Kidney (tissue), 14 donors: ENCODE results near the gene CCDC102A. TPM values are rescaled to one million over a fixed set of nuclear protein-coding genes. Genes with fewer than 3 reads are reported as not detected.

Source experiments
- DNase-seq, 5 donors: peaks; one replicate each; pipeline ENCODE4 v3.0.0-alpha.2; 2013 to 2020
- FAIRE-seq: peaks from 2 replicates; lab custom pipeline; 2012; peaks lifted over from hg19 to GRCh38; lab: Jason Lieb, UNC
- H3K27ac ChIP-seq, 2 donors: one replicate each; pipeline ENCODE4 v1.7.0; 2013; ENCODE audit warnings: low read depth in 2 of 2, low read length in 2 of 2, inconsistent platforms in 1 of 2
- H3K27me3 ChIP-seq: one replicate; pipeline ENCODE4 v1.7.1; 2013; ENCODE audit warnings: low read length, inconsistent platforms; ENCODE audit not compliant: control insufficient read depth, insufficient read depth
- H3K36me3 ChIP-seq, 3 donors: one replicate each; pipeline versions ENCODE4 v1.7.0 to v1.7.1; 2013; ENCODE audit warnings: low read length in 3 of 3, control low read depth in 1 of 3, inconsistent platforms in 1 of 3; ENCODE audit not compliant: insufficient read depth in 3 of 3, control insufficient read depth in 2 of 3
- H3K4me1 ChIP-seq, 3 donors: one replicate each; pipeline versions ENCODE4 v1.7.0 to v1.7.1; 2013; ENCODE audit warnings: low read length in 3 of 3, inconsistent platforms in 1 of 3, low read depth in 1 of 3; ENCODE audit not compliant: control insufficient read depth in 2 of 3, insufficient read depth in 2 of 3
- H3K4me3 ChIP-seq, 3 donors: one replicate each; pipeline versions ENCODE4 v1.7.0 to v1.8.1; 2013; ENCODE audit warnings: low read length in 3 of 3, control low read depth in 1 of 3, inconsistent platforms in 1 of 3
- H3K9ac ChIP-seq, 3 donors: one replicate each; pipeline versions ENCODE4 v1.7.0 to v1.7.1; 2013; ENCODE audit warnings: low read length in 3 of 3, control low read depth in 1 of 3, inconsistent platforms in 1 of 3
- H3K9me3 ChIP-seq, 3 donors: one replicate each; pipeline versions ENCODE4 v1.7.0 to v1.7.1; 2013; ENCODE audit warnings: low read length in 3 of 3, control low read depth in 1 of 3, inconsistent platforms in 1 of 3; ENCODE audit not compliant: control insufficient read depth in 2 of 3, insufficient read depth in 1 of 3
- CTCF ChIP-seq: IDR thresholded peaks from 3 replicates; pipeline ENCODE4 v1.5.1; 2012; ENCODE audit warnings: mild to moderate bottlenecking, moderate library complexity, borderline replicate concordance; ENCODE audit not compliant: insufficient read depth; ENCODE audit errors: extremely low read depth
- intact Hi-C: fragments of 100-400 bp; cut with DNase I; formaldehyde crosslinking; loops from one replicate; pipeline ENCODE4 v1.11.1; 2022
- polyA plus RNA-seq: library from polyadenylated mRNA; stranded (reverse); fragments of 350-450 nt; fragmentation: Illumina TruSeq; extraction: RNeasy Lipid Tissue Mini Kit (QIAGEN cat#74804); gene quantifications from one replicate; pipeline ENCODE4 v1.2.3, GENCODE V29; 2014; ENCODE audit warnings: low read depth, low replicate concordance; ENCODE audit not compliant: insufficient read depth
- total RNA-seq: library from RNA; stranded (reverse); fragmentation: NEBNext Ultra II Directional; extraction: Animal tissue kit (Norgen Biotek cat#: 25700); gene quantifications from one replicate; pipeline ENCODE4 v1.2.1, GENCODE V29; 2021
- donor health status: control.
- donor health status: control.
- donor health status: control.
- donor health status: control.
- donor health status: control.
- donor health status: DM: yes; HTN: yes; CAD: no.
- donor health status: Normal renal cell carcinoma (clear cell type).

CCDC102A gene
- total and polyA plus RNA-seq, 2 donors from 2014 or later: 5.7 to 11.9 TPM

- peak overlapping the region; percentile 38 to 61 for H3K27ac ChIP-seq
- no peak overlapping the region for H3K9ac ChIP-seq
- no peak for FAIRE-seq
- DNase-seq: peak in 3 of 5 donors; percentile 27 to 68 (median 57)
- no peaks in the 10 kb centered on the region for H3K9me3 ChIP-seq
- intact Hi-C loops: no loop called here
- peaks cover 2 to 63% (median 49%) of the 10 kb centered on the region in 3 donors for H3K36me3 ChIP-seq
- no peak overlapping the region for H3K4me3 ChIP-seq
- TF ChIP-seq CTCF: no peak
- H3K4me1 ChIP-seq: peaks cover 0 to 41% (median 29%) of the 10 kb centered on the region in 3 donors
- H3K27me3 ChIP-seq: no peaks in the 10 kb centered on the region
These were observed 64.3 kb downstream of the CCDC102A start for GRCh38 chr16:57471852-57472664.

GRCh38 chr16:57471209-57471608, 65.2 kb downstream of the CCDC102A start:
- intact Hi-C loops: no loop called here
- Histone ChIP-seq H3K4me3 (no peak overlapping the region), H3K27me3 (no peaks in the 10 kb centered on the region), H3K4me1 (peaks cover 0 to 34% (median 21%) of the 10 kb centered on the region in 3 donors), H3K9me3 (no peaks in the 10 kb centered on the region), H3K36me3 (peaks cover 6 to 67% (median 53%) of the 10 kb centered on the region in 3 donors), H3K27ac (peak overlapping the region; percentile 64 to 69), H3K9ac (peak overlapping the region in 1 of 3 donors; percentile 5)
- DNase-seq (no peak), FAIRE-seq (no peak)
- no peak for TF ChIP-seq CTCF

- no peak for TF ChIP-seq CTCF
- Histone ChIP-seq H3K27ac (peak overlapping the region; percentile 64 to 69), H3K36me3 (peaks cover 9 to 72% (median 58%) of the 10 kb centered on the region in 3 donors), H3K27me3 (no peaks in the 10 kb centered on the region), H3K4me1 (peaks cover 0 to 31% (median 17%) of the 10 kb centered on the region in 3 donors), H3K9ac (peak overlapping the region in 1 of 3 donors; percentile 5), H3K4me3 (no peak overlapping the region), H3K9me3 (no peaks in the 10 kb centered on the region)
- DNase-seq: peak in 1 of 5 donors; percentile 49
- no peak for FAIRE-seq
- intact Hi-C loops: no loop called here
These were observed 65.7 kb downstream of the CCDC102A start for GRCh38 chr16:57470711-57471110.
